Activated T-cell treated with anti-CD3 and anti-CD28 coated beads for 4 hours (primary cell): ENCODE data around the gene PRSS16.

Source experiments
- DNase-seq: peaks from one replicate; pipeline ENCODE4 v3.0.0-alpha.2; 2020

Gene PRSS16

DNA sequence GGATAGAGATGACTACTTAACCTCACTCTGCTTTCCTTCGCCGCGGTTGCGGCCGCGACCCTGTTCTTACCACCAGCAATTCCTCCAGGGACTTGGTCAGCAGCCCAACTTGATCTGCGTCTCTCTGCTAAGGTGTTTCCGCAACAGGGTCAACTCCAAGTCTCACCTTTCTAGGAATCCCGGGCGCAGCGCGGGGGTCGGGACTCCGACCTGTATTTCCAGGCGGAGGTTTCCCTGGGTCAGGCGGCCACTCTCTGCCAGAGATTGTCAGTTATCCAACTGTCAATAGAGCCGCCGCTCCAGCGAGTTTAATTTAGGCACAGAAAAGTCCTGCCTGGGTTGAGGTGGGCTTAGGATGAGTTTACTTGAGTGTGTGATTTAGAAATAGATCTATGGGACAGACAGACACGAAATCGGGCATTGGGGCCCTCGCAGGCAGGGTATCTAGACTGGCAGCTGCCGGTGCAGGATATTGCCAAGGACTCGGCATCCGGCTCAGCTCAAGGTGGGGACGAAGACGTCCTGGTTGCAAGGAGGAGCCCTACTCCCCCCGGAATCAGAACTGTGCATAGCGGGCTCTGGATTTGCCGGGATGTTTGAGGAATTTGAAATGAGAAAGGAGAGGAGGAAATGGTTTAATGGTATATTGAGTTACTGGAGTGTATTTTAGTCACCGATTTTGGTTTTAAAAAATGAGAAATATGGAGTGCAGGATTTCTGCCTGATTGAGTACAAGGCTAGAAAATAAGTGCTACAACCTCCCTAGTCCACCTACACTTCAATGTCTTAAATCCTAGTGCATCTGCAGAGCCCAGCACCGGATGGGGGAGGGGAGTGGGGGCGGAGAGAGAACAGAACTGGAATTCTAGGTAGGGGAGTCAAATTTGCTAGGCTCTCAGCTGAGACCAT is 40.9 kb downstream of the PRSS16 start:
- DNase-seq: no peak

DNA sequence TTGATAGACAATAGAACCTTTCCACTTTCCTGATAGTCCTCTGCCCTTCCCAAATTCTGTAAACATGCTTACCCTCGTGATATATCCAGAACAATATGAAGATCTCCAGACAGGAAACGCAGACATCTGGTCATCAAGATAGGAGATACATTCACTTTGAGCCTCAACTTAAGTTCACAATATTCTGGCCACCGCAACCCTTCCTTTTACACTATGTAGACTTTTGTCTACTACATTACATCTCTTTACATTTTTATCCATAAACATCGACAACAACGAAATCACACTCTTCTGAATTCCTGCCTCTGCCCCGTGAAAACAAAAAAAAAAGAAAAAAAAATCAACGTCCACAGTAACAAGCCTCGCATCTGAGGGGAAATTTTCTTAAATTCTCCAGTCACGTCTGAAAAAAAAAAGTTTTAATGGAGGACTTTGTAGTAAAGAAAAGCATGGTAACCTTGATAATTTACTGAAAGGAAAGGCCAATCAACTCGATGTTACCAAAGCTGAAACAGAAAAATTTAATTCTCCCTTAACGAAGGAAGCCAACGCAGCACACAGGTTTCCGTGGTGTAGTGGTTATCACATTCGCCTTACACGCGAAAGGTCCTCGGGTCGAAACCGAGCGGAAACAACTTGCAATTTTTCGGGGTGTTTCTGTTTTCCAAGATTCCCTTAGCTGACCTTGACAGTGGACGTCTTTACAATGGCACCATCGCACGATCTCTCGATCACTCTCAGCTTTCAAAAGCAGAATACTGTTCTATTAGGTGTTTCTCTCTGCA is 42.8 kb downstream of the PRSS16 start:
- no peak for DNase-seq

GRCh38 chr6:27290850-27291208 is 43.3 kb downstream of the PRSS16 start:
- no peak for DNase-seq

DNA sequence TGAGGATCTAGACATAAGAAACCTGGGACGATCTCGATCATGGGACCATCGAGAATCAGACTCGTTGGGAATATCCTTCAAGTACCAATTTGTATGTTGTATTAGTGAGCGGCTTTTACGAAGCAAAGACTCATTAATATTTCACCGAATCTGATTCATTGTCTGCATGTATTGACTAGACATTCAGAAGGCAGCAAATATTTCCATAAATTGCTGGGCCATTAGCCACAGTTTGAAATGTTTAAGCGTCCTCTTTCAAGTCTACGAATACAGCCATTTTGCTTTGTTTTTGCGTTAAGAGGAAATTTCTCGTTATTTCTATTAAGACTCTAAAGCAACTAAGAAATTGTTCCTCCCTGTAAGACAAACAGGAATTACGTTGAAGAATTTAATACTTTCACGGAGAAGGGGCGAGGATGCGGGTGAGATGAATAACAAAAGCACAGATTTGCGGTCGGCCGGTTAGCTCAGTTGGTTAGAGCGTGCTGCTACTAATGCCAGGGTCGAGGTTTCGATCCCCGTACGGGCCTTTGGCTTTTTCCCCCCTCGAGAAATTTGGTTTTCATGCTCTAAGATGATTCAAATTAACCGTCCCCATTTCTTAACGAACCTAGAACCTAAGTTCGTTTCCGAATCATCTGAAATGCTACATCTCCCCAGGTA is 46.1 kb downstream of the PRSS16 start:
- no peak for DNase-seq

DNA sequence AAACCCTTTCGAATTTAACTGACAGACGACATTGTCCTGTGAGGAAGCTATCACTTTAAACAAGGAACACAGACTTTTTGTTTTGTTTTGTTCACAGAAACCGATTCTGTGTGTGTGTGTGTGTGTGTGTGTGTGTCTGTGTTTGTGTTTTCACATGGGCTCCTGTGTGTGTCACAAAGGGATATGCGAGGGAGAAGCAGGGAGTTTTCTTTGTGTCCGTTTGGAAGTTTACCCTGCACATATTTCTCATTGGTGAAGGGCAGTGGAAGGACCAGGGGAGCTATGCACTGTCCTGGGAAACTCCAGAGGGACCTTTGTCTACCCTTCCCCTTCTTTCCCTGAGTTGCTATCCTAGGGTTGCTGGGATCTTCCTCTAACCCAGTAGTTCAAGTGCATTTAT is 46.9 kb downstream of the PRSS16 start:
- no peak for DNase-seq

DNA sequence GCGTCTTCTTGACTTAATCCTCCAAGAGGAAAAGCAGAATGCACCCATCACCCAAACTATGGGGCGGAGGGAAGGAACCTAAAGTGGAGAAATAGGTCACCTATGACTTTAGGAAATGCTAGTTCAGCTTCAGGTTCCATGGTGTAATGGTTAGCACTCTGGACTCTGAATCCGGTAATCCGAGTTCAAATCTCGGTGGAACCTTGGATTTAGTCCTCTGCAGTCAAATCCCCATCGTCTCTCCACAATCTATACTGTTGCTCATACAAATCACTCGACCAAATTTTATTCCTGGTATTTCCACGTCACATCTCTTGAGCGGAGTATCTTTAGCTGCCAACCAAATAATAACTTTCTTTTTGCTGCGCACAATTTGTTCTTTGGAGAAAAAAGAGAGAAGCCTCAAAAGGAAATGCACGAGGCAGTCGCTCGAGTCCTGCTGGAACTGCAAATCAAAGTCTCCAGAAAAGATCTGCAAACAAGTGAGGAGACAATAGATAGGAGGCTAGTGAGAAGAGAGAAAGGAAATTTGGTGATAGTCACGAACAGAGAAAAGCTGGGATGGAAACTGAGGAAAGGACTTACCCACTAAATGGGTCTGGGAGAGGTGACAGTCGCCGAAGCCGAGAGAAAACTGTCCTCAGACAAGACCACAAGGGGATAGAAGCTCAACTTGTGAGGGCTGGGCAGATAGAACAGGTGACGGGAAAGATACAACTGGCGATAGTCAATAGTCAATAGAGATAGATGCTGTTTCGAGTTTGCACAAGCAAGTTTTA is 48.0 kb downstream of the PRSS16 start:
- no peak for DNase-seq

DNA sequence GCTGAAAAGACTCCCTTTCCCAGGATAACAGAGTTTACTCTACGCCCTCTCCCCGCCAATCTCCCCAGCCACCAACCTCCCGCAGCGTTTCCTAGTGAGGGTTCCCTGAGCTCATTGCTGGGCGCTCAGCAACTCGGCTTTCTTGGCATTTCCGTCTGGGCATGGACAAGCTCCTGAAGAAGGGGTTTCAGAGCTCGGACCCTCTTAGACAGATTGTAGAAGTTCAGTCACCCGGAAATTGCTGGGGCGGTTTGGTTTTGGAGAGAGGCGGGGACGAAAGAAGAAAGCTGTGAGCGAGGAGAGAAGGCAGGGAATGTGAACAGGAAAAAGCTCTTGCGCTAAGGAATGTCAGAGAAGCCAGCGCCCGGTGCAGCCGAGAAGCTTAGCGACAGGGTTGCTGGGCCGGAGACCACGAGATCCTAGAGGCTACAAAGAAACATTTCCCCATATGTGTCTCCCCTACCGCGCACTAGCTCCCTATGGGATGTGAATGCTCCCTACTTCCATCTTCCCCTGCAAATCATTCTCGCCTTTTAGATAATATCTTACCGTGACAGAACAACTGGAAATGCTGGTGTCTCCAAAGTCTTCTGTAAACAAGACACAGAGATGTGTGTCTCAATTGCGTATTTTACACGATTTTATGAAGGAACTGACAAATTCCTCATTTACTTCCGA is 48.7 kb downstream of the PRSS16 start:
- no peak for DNase-seq

GRCh38 chr6:27297484-27297856 is 50.0 kb downstream of the PRSS16 start:
- DNase-seq: no peak

GRCh38 chr6:27297857-27298730 is 50.6 kb downstream of the PRSS16 start:
- no peak for DNase-seq

DNA sequence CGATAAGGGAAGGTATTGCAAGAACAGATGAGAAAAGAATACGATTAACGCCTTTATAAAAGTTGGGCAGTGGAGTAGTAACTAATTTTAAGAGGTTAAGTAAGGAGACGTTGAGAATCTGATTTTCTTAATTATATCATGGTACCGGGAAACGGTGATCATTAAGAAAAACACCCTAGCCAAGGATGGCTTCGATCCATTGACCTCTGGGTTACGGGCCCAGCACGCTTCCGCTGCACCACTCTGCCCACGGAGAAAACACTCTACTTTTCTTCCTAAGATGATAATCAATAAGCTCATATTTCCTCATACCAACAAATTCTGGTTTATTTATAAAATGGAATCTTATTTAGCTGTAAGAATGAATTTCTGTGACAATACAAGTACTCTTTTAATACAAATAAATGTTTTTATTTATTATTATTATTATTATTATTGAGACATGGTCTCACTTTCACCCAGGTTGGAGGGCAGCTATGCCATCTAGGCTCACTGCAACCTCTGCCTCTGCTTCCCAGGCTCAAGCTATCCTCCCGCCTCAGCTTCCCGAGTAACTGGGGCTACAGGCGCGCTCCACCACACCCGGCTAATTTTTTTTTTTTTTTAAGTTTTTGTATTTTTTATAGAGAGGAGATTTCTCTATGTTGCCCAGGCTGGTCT is 56.2 kb downstream of the PRSS16 start:
- no peak for DNase-seq
